ENCODE results near the gene ZKSCAN5. TPM values are rescaled to one million over a fixed set of nuclear protein-coding genes. Genes with fewer than 3 reads are reported as not detected.

The ZKSCAN5 gene
- total and polyA plus RNA-seq, 2 experiments from 2014 or later: 4.6 to 13.4 TPM

- Mint-ChIP-seq H3K27ac (no peak overlapping the region), H3K4me1 (peaks cover 2% of the 10 kb centered on the region), H3K9me3 (no peaks in the 10 kb centered on the region), H3K27me3 (ENCODE audit: insufficient read depth, low read depth, poor library complexity) (peaks cover 11% of the 10 kb centered on the region), H3K4me3 (no peak overlapping the region), H3K36me3 (ENCODE audit: low read depth) (peaks cover 54% of the 10 kb centered on the region)
- Histone ChIP-seq H3K4me3 (no peak overlapping the region), H3K4me1 (ENCODE audit: insufficient read depth) (peaks cover 4% of the 10 kb centered on the region), H4K20me1 (replicated peaks; ENCODE audit: insufficient read depth) (peaks cover 23% of the 10 kb centered on the region), H3K27me3 (ENCODE audit: insufficient read depth) (no peaks in the 10 kb centered on the region), H3K27ac (ENCODE audit: low read depth) (no peak overlapping the region), H3K9me2 (ENCODE audit: insufficient read depth) (no peaks in the 10 kb centered on the region), H3F3A (replicated peaks; ENCODE audit: low read depth) (peaks cover 24% of the 10 kb centered on the region), H3K79me2 (replicated peaks; ENCODE audit: insufficient read depth) (peaks cover 46% of the 10 kb centered on the region), H3K4me2 (no peak overlapping the region), H3K36me3 (ENCODE audit: insufficient read depth) (peaks cover 35% of the 10 kb centered on the region), H2AFZ (no peak overlapping the region)
- no peak for TF ChIP-seq STAT1 (IDR thresholded peaks at IDR 0.05; ENCODE audit: unreplicated experiment)
- no peak for TF ChIP-seq ETS1 (IDR thresholded peaks at IDR 0.05)
- no peak for TF ChIP-seq ZNF331 (CRISPR knock-in tag; IDR thresholded peaks at IDR 0.05; ENCODE audit: low read depth)
- no peak for TF ChIP-seq ZNF114 (CRISPR knock-in tag; IDR thresholded peaks at IDR 0.05)
- no peak for TF ChIP-seq EZH2phosphoT487 (IDR thresholded peaks at IDR 0.05; ENCODE audit: unreplicated experiment)
- TF ChIP-seq CREB1 (CRISPR knock-in tag; IDR thresholded peaks at IDR 0.05; ENCODE audit: low read depth): no peak
- TF ChIP-seq POLR2AphosphoS5 (IDR thresholded peaks at IDR 0.05; ENCODE audit: low read depth): no peak
- TF ChIP-seq NANOG (IDR thresholded peaks at IDR 0.05; ENCODE audit: borderline replicate concordance): no peak
- no peak for TF ChIP-seq EZH2 (IDR thresholded peaks at IDR 0.05; ENCODE audit: low read depth, unreplicated experiment)
- TF ChIP-seq, protein P1, sequence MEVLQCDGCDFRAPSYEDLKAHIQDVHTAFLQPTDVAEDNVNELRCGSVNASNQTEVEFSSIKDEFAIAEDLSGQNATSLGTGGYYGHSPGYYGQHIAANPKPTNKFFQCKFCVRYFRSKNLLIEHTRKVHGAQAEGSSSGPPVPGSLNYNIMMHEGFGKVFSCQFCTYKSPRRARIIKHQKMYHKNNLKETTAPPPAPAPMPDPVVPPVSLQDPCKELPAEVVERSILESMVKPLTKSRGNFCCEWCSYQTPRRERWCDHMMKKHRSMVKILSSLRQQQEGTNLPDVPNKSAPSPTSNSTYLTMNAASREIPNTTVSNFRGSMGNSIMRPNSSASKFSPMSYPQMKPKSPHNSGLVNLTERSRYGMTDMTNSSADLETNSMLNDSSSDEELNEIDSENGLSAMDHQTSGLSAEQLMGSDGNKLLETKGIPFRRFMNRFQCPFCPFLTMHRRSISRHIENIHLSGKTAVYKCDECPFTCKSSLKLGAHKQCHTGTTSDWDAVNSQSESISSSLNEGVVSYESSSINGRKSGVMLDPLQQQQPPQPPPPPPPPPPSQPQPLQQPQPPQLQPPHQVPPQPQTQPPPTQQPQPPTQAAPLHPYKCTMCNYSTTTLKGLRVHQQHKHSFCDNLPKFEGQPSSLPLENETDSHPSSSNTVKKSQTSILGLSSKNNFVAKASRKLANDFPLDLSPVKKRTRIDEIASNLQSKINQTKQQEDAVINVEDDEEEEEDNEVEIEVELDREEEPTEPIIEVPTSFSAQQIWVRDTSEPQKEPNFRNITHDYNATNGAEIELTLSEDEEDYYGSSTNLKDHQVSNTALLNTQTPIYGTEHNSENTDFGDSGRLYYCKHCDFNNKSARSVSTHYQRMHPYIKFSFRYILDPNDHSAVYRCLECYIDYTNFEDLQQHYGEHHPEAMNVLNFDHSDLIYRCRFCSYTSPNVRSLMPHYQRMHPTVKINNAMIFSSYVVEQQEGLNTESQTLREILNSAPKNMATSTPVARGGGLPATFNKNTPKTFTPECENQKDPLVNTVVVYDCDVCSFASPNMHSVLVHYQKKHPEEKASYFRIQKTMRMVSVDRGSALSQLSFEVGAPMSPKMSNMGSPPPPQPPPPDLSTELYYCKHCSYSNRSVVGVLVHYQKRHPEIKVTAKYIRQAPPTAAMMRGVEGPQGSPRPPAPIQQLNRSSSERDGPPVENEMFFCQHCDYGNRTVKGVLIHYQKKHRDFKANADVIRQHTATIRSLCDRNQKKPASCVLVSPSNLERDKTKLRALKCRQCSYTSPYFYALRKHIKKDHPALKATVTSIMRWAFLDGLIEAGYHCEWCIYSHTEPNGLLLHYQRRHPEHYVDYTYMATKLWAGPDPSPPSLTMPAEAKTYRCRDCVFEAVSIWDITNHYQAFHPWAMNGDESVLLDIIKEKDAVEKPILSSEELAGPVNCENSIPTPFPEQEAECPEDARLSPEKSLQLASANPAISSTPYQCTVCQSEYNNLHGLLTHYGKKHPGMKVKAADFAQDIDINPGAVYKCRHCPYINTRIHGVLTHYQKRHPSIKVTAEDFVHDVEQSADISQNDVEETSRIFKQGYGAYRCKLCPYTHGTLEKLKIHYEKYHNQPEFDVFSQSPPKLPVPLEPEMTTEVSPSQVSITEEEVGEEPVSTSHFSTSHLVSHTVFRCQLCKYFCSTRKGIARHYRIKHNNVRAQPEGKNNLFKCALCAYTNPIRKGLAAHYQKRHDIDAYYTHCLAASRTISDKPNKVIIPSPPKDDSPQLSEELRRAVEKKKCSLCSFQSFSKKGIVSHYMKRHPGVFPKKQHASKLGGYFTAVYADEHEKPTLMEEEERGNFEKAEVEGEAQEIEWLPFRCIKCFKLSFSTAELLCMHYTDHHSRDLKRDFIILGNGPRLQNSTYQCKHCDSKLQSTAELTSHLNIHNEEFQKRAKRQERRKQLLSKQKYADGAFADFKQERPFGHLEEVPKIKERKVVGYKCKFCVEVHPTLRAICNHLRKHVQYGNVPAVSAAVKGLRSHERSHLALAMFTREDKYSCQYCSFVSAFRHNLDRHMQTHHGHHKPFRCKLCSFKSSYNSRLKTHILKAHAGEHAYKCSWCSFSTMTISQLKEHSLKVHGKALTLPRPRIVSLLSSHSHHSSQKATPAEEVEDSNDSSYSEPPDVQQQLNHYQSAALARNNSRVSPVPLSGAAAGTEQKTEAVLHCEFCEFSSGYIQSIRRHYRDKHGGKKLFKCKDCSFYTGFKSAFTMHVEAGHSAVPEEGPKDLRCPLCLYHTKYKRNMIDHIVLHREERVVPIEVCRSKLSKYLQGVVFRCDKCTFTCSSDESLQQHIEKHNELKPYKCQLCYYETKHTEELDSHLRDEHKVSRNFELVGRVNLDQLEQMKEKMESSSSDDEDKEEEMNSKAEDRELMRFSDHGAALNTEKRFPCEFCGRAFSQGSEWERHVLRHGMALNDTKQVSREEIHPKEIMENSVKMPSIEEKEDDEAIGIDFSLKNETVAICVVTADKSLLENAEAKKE (CRISPR knock-in tag; IDR thresholded peaks at IDR 0.05): no peak
- no peak for TF ChIP-seq REST (IDR thresholded peaks at IDR 0.05; ENCODE audit: unreplicated experiment)
- no peak for TF ChIP-seq JUNB (IDR thresholded peaks at IDR 0.05; ENCODE audit: unreplicated experiment)
- no peak for TF ChIP-seq CTCF (conservative IDR thresholded peaks at IDR 0.05; ENCODE audit: low read depth in 2 of 2)
- DNase-seq (ENCODE audit: low spot score): no peak
- ATAC-seq: no peak
Measured at GRCh38 chr7:99562114-99562784, 57.8 kb downstream of the ZKSCAN5 start.
